GM18909 (cell line): ENCODE data around the gene ATP11A.
"Not testable (repeated sequence)": the region's sequence is repeated elsewhere in the genome, so short reads cannot be mapped to it uniquely, and the experiment has no call there.

Experiments
- ATAC-seq: cut with Tn5 transposase; IDR thresholded peaks from one replicate; pipeline ENCODE4 v1.9.1; 2021; ENCODE audit warnings: mild to moderate bottlenecking; ENCODE audit not compliant: unreplicated experiment, poor library complexity

ATP11A gene

DNA sequence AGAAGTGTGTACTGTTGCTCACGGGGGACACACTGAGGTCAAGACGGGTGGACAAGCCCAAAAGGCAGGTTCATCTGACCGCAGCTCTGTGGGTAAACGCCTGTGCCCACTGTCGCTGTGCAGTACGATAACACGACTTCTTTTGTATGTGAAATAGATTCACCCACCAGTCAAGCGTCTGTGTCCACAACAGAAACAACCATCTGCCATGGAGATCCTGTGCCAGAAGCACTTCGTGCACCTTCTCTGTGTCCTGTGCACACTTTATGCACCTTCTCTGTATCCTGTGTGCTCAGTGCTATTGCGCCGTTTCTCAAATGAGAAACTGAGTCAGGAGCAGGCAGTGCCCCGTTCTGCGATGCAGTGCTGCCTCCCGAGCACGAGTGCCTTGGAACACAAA, 138.9 kb downstream of the ATP11A start:
- ATAC-seq, result no peak

DNA sequence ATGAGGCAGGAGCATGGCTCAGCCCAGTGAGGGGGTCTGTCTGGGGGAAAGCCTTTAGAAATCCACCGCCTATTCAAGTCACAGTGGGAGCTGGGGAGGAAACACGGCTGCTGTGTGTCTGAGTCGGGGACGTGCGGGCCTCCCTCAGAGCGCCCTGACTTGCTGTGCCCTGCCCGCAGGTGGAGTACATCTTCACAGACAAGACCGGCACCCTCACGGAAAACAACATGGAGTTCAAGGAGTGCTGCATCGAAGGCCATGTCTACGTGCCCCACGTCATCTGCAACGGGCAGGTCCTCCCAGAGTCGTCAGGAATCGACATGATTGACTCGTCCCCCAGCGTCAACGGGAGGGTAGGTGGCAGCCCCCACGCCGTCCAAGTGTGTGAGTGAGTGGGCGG, 141.4 kb downstream of the ATP11A start:
- ATAC-seq, result no peak

- no peak for ATAC-seq
Measured at GRCh38 chr13:112831801-112832200, 142.0 kb downstream of the ATP11A start.

DNA sequence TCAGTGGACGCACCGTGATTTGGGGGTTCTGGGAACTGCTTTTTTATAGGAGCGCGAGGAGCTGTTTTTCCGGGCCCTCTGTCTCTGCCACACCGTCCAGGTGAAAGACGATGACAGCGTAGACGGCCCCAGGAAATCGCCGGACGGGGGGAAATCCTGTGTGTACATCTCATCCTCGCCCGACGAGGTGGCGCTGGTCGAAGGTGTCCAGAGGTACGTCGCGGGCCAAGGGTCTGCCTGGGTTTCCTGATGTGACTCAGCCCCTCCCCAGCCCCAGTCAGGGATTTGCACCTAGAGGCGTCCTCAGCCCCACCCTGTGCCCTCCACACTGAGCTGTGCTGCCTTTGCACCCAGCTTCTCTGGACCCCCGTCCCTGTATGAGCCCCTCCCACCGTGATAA, 143.0 kb downstream of the ATP11A start:
- ATAC-seq, result no peak

GRCh38 chr13:112833551-112834257, 143.9 kb downstream of the ATP11A start:
- no peak for ATAC-seq

DNA sequence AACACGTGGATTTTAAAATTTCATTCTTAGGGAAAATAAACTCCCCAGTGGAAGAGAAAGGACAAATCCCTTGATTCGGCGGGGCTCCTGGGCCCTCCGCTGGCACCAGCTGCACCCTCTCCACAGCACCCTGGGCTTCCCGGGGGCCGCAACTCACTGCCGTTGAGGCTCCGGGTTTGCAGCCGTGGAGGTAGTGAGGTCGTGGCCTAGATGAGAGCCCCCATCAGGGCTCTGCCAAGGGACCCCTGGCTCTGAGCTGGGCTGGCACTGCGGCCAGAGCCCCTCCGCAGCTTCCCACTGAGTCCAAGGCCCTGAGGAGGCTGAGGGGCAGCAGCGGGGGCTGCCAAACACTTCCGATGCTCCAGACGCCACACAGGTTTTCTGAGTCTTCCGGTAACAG, 145.5 kb downstream of the ATP11A start:
- ATAC-seq, result no peak

DNA sequence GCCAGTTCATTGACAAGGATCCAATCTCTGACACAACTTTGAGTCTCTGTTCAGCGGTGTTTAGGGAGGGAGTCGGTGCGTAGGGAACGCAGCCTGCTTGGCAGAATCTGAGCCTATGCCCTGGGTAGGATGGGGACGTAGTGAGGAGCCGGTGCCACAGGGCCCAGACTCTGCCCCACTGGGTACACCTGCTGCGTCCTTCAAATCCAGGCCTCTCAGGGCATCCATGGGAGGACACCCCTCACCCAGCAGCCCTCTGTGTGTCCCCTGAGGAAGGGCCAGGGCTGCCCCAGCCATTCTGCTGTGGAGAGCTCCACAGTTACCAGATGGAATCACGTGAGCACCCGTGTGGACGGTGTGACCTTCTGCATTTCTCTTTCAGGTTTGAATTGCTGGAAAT, 146.0 kb downstream of the ATP11A start:
- no peak for ATAC-seq

- ATAC-seq, result no peak
Measured at GRCh38 chr13:112836940-112837339, 147.1 kb downstream of the ATP11A start.

- no peak for ATAC-seq
Measured at GRCh38 chr13:112837371-112838037, 147.7 kb downstream of the ATP11A start.

GRCh38 chr13:112838038-112838841, 148.4 kb downstream of the ATP11A start:
- ATAC-seq, result no peak

GRCh38 chr13:112838842-112839117, 148.9 kb downstream of the ATP11A start:
- no peak for ATAC-seq

DNA sequence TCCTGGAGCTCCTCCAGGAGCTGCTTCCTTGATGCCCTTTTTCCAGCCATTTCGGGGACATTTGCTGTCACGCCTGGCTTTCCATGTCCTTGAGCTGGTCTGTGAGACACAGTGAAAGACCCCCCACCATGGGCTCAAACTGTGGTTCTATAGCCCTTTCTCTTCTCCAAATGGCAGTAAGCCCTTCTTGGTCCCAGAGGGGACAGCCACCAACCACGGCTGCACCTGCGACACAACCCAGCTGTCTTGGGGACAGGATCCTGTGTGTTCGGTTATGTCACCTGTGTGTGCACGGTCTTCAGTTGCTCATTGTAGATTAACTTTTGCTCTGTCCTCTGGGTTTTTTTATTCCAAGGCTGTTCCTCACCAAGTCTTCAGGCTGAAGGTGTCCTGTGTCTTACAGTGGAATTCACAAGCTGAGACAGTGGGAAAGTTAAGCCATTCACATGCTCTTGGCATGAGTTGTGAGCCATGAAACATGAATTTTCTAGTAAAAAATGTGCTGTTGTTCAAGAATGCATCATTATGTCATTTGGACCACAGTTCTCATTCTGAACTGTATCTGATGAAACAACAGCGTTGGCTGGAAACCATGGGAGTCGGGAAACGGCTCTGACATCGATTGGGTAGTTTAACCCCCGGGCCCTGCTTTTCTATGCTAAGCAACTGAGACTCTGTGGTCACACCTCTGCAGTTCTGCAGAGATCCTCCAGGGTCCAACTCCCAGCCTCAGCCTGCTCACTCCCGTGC, 149.7 kb downstream of the ATP11A start:
- ATAC-seq, result no peak

GRCh38 chr13:112840472-112841302, 150.8 kb downstream of the ATP11A start:
- no peak for ATAC-seq

- not testable (repeated sequence) for ATAC-seq
Measured at GRCh38 chr13:112841303-112842015, 151.6 kb downstream of the ATP11A start.

DNA sequence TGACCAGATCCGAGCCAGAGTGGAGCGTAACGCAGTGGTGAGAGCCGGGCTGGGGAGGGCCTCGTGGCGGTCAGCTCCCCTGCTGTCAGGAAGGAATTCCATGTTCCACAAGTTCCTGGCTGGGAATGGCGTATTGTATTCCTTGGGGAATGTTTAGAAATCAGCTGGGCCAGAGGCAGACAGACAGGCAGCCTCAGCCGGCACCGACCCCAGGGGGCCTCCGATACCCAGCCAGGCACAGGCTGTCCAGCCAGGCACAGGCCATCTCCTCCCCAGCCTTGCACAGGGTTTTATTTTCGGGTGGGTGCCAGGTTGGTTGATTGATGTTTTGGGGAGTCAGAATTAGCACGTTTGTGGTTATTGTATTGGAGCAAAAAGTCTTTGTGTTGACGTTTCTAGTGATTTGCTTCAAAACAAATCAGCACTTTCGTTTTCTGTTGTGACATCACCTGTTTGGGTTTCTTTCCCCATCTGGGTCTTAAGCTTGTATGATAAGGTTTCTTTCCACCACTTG, 152.6 kb downstream of the ATP11A start:
- ATAC-seq, result no peak

DNA sequence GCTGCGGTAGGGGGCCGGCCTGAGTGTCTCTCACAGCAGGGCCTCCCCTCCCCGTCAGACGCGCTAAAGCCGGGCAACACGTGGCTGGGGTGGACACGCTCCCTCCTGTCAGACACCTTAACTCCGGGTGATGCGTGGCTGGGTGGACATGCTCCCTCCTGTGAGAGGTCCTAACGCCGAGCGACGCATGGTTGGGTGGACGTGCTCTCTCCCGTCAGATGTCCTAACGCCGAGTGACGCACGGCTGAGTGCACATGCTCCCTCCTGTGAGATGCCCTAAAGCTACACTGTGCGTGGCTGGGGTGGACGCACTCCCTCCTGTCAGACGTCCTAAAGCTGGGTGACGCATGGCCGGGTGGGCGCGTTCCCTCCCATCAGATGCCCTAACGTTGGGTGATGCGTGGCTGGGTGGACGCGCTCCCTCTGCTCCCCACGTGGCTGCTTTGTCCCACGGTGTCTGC, 153.1 kb downstream of the ATP11A start:
- no peak for ATAC-seq

DNA sequence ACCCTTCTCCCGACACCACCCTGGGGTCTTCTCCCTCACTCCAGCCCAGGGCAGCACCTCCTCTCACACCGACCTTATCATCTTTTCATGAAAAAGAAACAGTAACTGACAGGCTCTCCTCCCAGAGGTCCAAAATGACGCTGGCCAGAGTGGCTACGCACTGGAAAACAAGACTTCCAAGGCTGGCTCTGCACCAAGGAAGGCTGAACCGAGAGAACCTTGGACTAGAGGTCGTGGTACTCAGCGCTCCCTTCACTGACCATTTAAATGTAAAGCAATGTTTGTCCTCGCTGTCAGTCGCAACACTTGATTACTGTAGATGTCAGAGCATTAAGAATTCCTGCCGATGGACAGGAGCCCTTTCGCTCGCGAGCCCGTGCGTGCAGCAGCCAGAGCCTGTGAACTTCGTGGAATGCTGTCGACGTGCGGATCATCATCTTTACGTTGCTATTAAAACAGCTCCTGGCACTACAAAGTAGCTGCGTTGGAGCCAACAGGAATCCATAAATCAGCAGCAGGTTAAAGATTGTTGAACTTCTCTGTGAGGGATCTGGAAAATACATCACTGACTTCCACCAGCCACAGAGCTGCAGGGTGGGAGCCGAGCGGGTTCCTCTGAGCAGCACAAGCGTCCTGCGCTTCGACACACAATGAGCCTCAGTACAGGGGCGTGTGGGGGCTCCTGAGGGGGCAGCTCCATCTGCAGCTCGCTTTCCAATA, 153.7 kb downstream of the ATP11A start:
- no peak for ATAC-seq

- no peak for ATAC-seq
Measured at GRCh38 chr13:112844411-112844810, 154.6 kb downstream of the ATP11A start.
